ENCODE results near the gene VWF.

The VWF gene

GRCh38 chr12:6077692-6078083 lies 46.8 kb downstream of the VWF start:
- TF ChIP-seq CTCF (IDR thresholded peaks at IDR 0.05) = no peak
- no peak overlapping the region for H3K27ac ChIP-seq

GRCh38 chr12:6076776-6077691 lies 47.4 kb downstream of the VWF start:
- Histone ChIP-seq H3K27ac (no peak overlapping the region), H3K4me3 (no peak overlapping the region)
- no peak for DNase-seq (ENCODE audit: low spot score)
- TF ChIP-seq CTCF (IDR thresholded peaks at IDR 0.05) = no peak

More at GRCh38 chr12:6077692-6078083, 46.8 kb downstream of the VWF start:
- no peak for DNase-seq (ENCODE audit: low spot score)
- no peak overlapping the region for H3K4me3 ChIP-seq

- no peak for DNase-seq (ENCODE audit: low spot score)
- Histone ChIP-seq H3K4me3 (no peak overlapping the region), H3K27ac (no peak overlapping the region)
- no peak for TF ChIP-seq CTCF (IDR thresholded peaks at IDR 0.05)
These were observed 48.1 kb downstream of the VWF start for GRCh38 chr12:6076346-6076745.

- peak overlapping the region in 1 of 2 donors; percentile 37 for H3K27ac ChIP-seq
- no peak for DNase-seq (ENCODE audit: low spot score)
- TF ChIP-seq CTCF (IDR thresholded peaks at IDR 0.05) = no peak
- peak overlapping the region; percentile 48 for H3K4me3 ChIP-seq
These were observed 49.4 kb downstream of the VWF start for GRCh38 chr12:6074979-6075585.

GRCh38 chr12:6074427-6074826 lies 50.0 kb downstream of the VWF start:
- no peak for TF ChIP-seq CTCF (IDR thresholded peaks at IDR 0.05)
- no peak overlapping the region for H3K27ac ChIP-seq

GRCh38 chr12:6073426-6073825 lies 51.0 kb downstream of the VWF start:
- no peak for DNase-seq (ENCODE audit: low spot score)
- Histone ChIP-seq H3K4me3 (no peak overlapping the region), H3K27ac (no peak overlapping the region)
- no peak for TF ChIP-seq CTCF (IDR thresholded peaks at IDR 0.05)

More at GRCh38 chr12:6074427-6074826, 50.0 kb downstream of the VWF start:
- peak overlapping the region; percentile 48 for H3K4me3 ChIP-seq
- no peak for DNase-seq (ENCODE audit: low spot score)
